ENCODE results near the gene TDRD10. TPM values are rescaled to one million over a fixed set of nuclear protein-coding genes. Genes with fewer than 3 reads are reported as not detected.

TDRD10 gene
- total and polyA plus RNA-seq, 8 donors: 0.18 to 4.1 (median 1.4) TPM; not detected in 2

DNA sequence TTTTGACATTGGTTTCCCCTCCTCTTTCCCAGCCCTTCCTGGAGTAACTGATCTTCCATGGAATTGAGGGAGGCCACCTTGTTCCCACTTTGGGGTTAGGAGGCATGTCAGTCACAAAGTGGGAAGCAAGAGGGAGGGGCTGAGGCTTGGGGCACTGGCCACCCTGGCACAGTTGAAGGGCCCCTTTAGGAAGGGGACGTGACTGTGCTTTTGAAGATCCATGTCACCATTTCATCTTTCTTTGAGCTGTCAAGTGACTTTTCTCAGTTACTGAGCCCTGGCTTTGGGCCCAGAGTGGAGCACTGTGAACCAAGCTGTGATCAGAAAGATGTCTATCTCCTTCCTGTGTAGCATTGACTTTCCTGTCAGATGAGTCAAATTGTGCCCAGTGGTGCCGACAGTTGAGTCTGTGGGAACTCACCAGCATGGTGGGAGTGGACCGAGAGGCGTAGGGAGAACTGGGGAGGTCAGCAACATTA, 38.5 kb upstream of the TDRD10 start:
- H3K27me3 ChIP-seq: no peaks in the 10 kb centered on the region
- H3K27ac ChIP-seq: peak overlapping the region in 4 of 5 donors; percentile 44 to 75 (median 66)
- H3K9me3 ChIP-seq: no peaks in the 10 kb centered on the region
- 43 to 73% (median 54%) methylated on average over 4 of the region's 4 CpGs for WGBS, 5 donors
- TF ChIP-seq, protein P1, sequence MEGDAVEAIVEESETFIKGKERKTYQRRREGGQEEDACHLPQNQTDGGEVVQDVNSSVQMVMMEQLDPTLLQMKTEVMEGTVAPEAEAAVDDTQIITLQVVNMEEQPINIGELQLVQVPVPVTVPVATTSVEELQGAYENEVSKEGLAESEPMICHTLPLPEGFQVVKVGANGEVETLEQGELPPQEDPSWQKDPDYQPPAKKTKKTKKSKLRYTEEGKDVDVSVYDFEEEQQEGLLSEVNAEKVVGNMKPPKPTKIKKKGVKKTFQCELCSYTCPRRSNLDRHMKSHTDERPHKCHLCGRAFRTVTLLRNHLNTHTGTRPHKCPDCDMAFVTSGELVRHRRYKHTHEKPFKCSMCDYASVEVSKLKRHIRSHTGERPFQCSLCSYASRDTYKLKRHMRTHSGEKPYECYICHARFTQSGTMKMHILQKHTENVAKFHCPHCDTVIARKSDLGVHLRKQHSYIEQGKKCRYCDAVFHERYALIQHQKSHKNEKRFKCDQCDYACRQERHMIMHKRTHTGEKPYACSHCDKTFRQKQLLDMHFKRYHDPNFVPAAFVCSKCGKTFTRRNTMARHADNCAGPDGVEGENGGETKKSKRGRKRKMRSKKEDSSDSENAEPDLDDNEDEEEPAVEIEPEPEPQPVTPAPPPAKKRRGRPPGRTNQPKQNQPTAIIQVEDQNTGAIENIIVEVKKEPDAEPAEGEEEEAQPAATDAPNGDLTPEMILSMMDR (IDR thresholded peaks at IDR 0.05): no peak
- TF ChIP-seq POLR2AphosphoS5 (IDR thresholded peaks at IDR 0.05) (no peak), EP300 (IDR thresholded peaks at IDR 0.05) (no peak), POLR2A (IDR thresholded peaks at IDR 0.05) (no peak)
- no peak for DNase-seq
- H3K4me3 ChIP-seq: no peak overlapping the region
- intact Hi-C loops (cut with DNase I; ENCODE audit: low total_unique reads): loop anchor here (10.0 kb wide), 1 partner anchor 59 kb away; the partner anchor contains the start of gene IL6R
- H3K36me3 ChIP-seq: peaks cover 15 to 64% (median 38%) of the 10 kb centered on the region in 4 donors
- H3K4me1 ChIP-seq: peaks cover 0 to 54% (median 14%) of the 10 kb centered on the region in 4 donors

GRCh38 chr1:154465621-154466195, 36.3 kb upstream of the TDRD10 start:
- intact Hi-C loops (cut with DNase I; ENCODE audit: low total_unique reads): loop anchor here (10.0 kb wide), 1 partner anchor 61 kb away; the partner anchor contains the start of gene IL6R
- Histone ChIP-seq H3K36me3 (peaks cover 9 to 47% (median 33%) of the 10 kb centered on the region in 4 donors), H3K27ac (peak overlapping the region in 3 of 5 donors; percentile 18 to 30 (median 26)), H3K4me3 (no peak overlapping the region), H3K27me3 (no peaks in the 10 kb centered on the region), H3K4me1 (peaks cover 0 to 58% (median 15%) of the 10 kb centered on the region in 4 donors), H3K9me3 (no peaks in the 10 kb centered on the region)
- no peak for DNase-seq
- WGBS, 5 donors: 74 to 85% (median 84%) methylated on average over 5 to 8 of the region's 8 CpGs
- TF ChIP-seq POLR2A (IDR thresholded peaks at IDR 0.05): no peak
- TF ChIP-seq, protein P1 (IDR thresholded peaks at IDR 0.05): no peak
- no peak for TF ChIP-seq EP300 (IDR thresholded peaks at IDR 0.05)
- no peak for TF ChIP-seq POLR2AphosphoS5 (IDR thresholded peaks at IDR 0.05)

- no peaks in the 10 kb centered on the region for H3K9me3 ChIP-seq
- TF ChIP-seq POLR2A (IDR thresholded peaks at IDR 0.05) (no peak), POLR2AphosphoS5 (IDR thresholded peaks at IDR 0.05) (no peak), EP300 (IDR thresholded peaks at IDR 0.05) (no peak)
- TF ChIP-seq, protein P1 (IDR thresholded peaks at IDR 0.05): no peak
- no peak for DNase-seq
- H3K27ac ChIP-seq: peak overlapping the region in 3 of 5 donors; percentile 5 to 18 (median 17)
- intact Hi-C loops (cut with DNase I; ENCODE audit: low total_unique reads): loop anchor here (10.0 kb wide), 1 partner anchor 61 kb away; the partner anchor contains the start of gene IL6R
- H3K36me3 ChIP-seq: peaks cover 9 to 42% (median 29%) of the 10 kb centered on the region in 4 donors
- no peaks in the 10 kb centered on the region for H3K27me3 ChIP-seq
- WGBS, 5 donors: 63 to 74% (median 69%) methylated on average over 3 of the region's 3 CpGs
- peaks cover 0 to 58% (median 15%) of the 10 kb centered on the region in 4 donors for H3K4me1 ChIP-seq
- H3K4me3 ChIP-seq: no peak overlapping the region
Observed at GRCh38 chr1:154466206-154466605, 35.8 kb upstream of the TDRD10 start.

- intact Hi-C loops (cut with DNase I; ENCODE audit: low total_unique reads): loop anchor here (10.0 kb wide), 1 partner anchor 62 kb away; the partner anchor contains the start of gene IL6R
- Histone ChIP-seq H3K4me1 (peaks cover 0 to 58% (median 15%) of the 10 kb centered on the region in 4 donors), H3K9me3 (no peaks in the 10 kb centered on the region), H3K27me3 (no peaks in the 10 kb centered on the region), H3K36me3 (peaks cover 9 to 37% (median 29%) of the 10 kb centered on the region in 4 donors), H3K27ac (peak overlapping the region in 3 of 5 donors; percentile 5 to 18 (median 17)), H3K4me3 (no peak overlapping the region)
- TF ChIP-seq, protein P1 (IDR thresholded peaks at IDR 0.05): peak in 1 of 7 experiments; percentile 6
- no peak for TF ChIP-seq EP300 (IDR thresholded peaks at IDR 0.05)
- DNase-seq: no peak
- 46 to 62% (median 55%) methylated on average over 8 of the region's 8 CpGs for WGBS, 5 donors
Observed at GRCh38 chr1:154466921-154467417, 35.0 kb upstream of the TDRD10 start.
